Stimulated activated CD8-positive, alpha-beta memory T cell treated with anti-CD3 and anti-CD28 coated beads, Interleukin-12 subunit alpha, Interleukin-12 subunit beta, amount 100 ng/mL, for 1 hour (primary cell): ENCODE results near the gene MECP2.
"Not testable (repeated sequence)": the region's sequence is repeated elsewhere in the genome, so short reads cannot be mapped to it uniquely, and the experiment has no call there.

ENCODE experiments used
- DNase-seq: peaks from one replicate; pipeline ENCODE4 v3.0.0-alpha.2; 2020; ENCODE audit warnings: low read depth

Gene MECP2

DNA sequence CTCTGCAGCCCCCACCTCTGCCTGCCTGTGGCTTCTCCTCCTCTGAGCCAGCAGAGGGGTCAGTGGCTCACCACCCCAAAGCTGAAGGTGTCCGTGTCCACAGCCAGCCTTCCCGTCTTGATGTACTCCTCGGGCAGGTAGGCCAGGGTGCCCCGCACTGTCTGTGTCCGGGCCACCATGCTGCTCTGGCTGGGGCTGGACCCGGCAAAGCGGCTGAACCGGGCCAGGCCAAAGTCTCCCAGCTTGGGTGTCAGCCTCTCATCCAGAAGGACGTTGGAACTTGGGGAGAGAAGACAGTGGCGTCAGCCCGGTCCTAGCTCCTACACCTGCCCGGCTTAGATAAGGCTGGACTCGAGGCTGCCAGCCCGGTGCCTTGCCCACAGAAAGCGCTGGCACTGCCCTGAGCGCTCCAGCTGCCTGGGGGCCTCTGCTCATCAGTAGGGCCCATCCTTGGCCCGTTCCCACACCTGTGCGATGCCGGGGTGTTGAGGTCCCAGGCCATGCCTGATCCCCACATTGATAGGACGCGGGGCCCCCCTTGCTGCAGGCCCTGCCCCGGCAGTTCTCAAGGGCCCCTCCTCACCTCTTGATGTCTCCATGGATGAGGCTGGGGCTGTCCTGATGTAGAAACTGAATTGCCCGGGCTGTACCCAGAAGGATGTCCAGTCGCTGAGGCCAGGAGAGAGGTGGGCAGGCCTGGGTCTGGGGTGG, 81.0 kb downstream of the MECP2 start:
- DNase-seq: no peak

DNA sequence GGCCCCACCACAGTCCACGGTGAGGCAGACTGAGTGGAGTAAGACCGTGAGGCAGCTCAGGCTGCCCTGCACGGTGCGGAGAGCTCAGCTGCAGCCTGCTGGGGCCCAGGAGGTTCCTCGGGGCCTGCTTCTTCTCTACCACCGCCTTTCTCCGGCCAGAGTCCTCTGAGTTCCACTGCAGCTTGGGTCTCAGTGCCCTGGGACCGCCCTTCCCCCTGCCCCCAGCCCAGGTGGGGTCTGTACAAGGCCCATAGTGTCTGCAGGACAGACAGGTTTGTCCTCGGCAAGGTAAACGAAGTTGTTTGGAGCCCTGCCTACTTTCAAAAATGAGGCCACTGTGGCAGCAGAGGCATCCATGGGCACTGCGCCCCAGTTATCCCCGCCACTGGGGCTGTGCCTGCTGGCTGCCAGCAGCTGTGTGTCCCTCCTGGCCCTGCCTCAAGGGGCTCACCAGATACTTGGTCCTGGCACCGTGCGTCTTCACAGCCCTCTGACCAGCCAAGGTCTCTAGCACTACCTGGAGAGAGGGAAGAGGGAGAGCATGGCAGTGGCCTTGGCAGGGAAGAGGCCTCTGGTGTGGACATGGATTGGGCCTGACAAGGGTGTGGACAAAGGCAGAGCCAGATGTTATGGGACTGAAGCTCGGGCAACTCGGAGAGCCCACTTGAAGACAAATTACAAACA, 81.8 kb downstream of the MECP2 start:
- DNase-seq: no peak

DNA sequence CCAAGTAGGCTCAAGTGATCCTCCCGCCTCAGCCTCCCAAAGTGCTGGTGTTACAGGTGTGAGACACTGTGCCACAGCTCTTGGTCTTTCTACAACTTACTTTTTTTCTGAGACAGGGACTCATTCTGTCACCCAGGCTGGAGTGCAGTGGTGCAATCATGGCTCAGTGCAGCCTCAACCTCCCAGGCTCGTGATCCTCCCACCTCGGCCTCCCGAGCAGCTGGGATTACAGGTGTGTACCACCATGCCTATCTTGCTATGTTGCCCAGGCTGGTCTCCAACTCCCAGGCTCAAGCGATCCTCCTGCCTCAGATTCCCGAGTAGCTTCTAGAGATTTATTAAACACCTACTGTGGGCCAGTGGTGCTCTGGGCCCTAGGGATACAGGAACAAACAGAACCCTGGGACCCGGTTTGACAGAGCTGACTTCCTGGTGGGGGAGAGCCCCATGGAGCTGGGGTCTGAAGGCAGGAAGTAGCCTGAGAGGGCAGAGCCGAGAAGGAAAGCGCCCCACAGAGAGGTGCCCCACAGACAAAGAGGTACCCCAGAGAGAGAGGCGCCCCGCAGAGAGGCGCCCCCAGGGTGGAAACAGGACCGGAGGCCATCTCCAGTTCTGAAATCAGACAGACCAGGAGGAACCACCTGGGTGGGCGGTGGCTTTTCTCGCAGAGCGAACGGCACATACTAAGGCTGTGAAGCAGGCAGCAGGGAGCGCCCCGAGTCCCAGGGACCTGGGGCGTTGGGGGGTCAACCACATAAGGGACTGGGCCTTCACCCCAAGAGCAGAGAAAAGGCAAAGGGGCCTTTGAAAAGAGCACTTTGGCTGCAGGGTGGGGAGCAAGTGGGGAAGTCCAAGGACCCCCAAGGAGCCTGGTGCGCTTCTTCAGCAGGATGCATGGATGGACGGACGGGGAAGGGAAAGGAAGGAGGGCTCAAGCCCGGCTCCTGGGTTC, 82.8 kb downstream of the MECP2 start:
- no peak for DNase-seq

DNA sequence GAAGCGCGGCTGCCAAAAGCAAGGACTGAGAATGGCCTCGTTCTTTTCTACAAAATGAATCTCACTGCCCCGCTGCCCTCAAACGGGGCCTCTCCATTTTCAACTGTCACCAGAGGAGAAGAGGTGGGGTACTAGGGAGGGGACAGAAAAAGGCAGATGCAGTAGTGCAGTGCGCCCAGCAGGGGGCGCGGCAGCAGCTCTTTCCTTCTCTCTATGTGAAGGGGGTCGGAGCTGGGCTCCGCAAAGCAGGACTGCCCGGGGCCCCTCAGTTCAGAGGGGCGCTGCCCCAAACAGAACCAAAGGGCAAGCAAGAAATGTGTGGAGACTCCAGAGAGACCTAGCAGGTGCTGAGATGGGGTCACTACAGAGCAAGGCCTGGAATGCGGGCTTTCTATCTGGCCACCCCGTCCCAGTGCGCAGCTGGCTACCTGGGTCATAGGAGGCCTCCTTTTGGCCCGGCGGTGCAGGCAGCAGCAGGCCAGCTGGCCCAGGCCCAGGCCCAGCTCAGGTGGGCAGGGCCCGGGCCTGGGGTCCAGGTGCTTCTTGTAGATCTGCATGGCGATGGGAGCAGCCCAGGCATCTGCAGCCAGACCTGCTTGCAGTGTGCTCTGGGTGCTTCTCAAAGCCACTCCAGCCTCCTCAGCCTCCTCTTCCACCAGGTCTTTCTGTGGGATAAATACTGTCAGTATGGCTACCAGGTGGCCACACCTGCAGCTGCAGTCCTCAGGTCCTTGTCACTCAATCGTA, 83.7 kb downstream of the MECP2 start:
- peak; percentile 25 for DNase-seq

DNA sequence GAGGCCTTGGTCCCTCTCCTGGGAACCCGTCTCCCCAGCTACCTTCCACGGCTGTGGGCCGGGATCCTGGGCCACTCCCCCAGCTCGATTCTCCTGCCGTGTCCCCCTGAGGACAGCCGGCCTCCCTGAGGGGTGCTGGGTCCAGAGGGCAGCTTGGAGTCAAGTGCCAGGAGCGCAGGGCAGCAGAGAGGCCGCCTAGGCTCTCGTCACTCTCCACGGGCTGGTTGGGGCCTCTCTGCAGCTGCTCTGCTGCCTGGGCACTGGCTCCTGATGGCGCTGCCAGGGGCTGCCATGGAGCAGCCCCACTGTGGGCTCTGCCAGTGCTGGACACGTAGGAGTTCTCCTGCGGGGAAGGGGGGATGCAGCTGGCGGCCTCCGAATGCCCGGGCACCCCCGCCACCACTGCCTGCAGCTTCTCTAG, 84.5 kb downstream of the MECP2 start:
- no peak for DNase-seq

DNA sequence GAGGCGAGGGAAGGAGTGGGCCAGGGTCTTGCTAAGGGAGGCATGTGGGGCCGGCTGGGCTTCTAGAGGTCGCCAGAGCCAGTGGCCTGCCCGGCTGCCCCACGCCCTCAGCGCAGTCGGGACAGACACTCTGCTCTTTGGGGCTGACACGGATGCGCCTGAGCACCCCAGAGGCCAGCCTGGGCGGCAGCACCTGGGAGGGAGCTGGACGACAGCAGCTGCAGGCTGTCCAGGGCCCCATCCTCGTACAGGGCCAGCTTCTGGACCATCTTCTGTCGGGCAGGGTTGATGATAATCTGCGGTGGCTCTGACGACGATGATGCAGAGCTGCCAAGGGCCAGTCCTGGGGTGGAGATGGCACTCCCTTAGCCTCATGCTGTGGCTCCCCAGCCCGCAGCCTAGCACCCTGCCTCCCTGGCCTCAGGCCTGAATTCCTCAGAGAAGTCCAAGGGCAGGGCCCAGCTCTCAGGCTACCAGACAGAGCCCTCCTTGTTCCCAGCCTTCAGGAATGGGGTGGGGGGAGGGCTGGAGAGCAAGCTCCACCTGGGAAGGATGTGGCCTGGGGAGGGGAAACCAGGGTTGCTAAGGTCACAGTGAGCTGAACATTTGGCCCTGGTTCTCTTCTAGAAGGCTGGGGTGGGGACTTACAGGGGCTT, 85.1 kb downstream of the MECP2 start:
- DNase-seq: no peak

DNA sequence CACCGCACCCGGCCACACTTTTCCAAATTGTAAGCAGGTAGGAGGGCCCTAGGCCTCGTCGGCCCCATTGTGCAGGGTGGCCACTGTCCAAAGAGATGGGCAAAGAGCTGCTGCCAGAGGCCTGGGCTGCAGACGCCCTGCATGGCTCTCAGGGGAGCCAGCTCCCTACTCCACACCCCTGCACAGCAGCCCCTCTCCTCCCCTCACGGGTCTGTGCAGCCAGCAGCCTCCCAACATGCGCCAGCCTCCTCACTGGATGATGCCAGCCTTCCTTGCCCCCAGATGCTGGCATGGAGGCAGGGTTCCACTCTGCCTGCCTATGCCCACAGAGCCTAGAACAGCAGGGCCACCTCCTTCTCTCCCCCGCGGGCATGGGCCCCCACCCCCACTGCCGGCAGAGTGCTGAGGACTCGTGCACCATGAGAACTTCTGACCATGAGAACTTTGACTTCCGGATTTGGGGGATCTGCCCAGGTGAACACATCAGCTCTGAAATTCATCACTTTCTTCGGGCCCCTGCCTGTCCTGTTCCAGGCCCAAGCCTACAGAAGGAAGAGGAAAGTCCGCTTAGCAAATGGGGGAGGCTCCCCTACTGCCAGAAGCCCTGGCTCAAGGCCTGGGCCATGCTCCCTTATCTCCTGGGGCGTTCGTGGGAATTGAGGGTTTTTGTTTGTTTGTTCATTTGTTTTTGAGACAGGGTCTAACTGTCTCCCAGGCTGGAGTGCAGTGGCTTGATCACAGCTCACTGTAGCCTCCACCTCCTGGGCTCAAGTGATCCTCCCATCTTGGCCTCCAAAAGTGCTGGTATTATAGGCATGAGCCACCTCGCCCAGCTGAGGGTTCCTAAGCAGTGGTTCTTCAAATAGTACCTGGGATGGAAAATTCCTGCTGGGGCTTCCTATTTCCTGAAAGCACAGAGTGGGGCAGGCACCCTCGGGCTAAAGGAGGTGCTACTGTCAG, 85.9 kb downstream of the MECP2 start:
- DNase-seq: no peak

DNA sequence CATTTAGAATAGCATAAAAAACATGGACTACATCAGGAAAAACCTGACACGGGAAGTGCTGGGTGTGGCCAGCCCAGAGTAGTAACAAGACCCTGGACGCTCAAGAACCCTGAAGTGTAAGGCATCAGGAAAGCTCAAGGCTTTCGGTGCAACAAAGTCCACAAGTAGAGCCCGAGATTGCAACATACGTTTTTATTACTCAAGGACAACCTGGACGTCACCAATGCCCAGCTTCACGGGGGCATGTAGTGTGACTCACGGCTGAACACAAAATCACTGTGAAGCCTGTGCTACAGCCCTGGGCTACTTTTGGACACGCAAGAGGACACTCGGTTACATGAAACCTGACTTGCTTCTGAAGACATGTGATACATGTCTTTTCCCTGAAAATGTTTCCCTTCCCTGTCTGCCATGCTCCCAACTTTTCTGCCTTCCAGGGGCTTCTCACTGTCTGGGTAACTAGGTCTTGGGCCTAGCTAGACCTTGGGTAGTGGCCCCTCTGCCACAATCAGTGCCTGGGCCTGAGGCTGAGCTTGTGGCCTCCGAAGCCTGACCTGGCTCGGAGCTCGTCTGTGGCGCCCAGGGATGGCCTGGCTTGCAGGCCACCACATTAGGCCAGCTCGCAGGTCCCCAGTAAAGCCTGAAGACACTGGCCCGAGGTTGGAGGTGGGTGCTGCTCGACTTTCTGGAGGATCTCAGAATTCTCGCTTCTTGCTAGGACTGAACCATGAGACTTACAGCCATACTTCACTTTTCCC, 87.0 kb downstream of the MECP2 start:
- no peak for DNase-seq

DNA sequence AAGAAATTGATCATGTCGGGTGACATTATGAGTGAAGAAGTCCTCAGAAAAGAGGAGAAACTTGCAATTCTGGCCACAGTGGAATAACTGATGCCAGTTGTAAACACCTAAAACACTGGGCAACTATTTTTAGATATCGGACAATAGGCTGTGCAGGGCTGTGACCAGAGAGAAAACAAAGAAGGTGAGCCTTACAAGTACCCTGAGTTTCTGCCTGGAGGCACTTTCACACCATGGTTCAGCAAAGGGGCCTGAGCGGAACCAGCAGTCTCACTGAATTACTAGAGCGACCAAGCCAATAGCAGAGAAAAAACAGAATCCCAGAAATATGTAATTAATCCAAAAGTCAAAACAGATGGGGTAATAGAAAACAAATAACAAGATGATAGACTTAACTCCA, 89.0 kb downstream of the MECP2 start:
- no peak for DNase-seq

DNA sequence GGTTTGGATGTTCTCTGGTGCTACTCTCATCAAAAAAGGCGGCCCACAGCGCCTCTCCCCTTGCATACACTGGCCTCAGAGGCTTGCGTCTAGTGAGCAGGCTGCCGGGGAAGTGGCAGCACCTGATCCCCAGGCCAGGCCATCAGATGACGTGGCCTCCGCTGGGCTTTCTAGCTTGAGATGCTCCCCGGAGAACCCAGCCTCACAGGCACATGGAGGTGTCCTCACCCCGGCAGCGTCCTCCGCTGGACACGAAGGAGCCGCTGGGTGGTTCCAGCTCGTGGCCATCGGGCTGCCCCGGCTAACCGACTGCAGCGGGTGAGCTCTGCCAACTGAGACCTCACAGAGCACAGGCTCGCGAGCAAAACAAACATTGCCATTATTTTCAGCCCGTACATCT, 90.6 kb downstream of the MECP2 start:
- no peak for DNase-seq

DNA sequence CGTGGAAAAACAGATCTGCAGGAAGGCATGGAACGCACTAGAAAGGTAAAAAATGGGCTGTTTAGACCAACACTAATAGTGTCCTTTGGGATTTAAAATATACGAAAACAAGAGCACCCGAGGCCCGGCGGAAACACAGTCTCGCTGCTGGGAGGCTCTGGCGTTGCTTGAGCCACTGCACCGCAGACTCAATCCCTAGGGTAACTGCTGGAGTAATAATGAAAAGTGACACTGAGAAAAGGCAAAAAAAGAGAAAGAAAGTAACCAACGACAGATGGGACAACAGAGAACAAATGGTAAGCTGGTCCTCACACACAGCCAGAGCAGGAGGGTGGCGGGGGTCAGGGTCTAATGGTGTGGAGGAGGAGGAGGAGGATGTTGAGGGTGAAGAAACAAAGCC, 93.2 kb downstream of the MECP2 start:
- no peak for DNase-seq

DNA sequence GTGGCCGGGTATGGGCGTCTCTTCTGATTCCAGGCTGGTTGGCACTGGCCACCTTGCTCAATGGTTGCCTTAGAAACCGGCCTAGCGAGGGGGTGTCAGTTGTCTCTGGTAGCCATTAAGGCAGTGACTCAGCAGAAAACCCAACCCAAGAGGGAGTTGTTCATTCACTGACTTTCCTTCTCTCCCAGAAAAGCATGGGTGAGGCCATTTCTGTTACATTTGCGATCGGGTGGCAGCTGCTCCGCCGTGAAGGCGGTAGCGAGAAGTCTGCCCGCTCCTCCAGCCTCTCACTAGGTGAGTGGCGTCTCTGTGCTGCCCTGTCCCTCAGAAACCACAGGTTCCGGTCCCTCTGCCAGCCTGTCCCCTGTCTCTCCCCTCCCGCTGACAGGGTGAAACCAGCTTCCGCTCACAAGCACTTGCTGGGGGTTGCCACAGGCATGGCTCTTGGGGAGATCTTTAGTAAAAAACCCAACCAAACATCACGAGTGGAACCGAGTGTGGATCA, 95.2 kb downstream of the MECP2 start:
- no peak for DNase-seq

DNA sequence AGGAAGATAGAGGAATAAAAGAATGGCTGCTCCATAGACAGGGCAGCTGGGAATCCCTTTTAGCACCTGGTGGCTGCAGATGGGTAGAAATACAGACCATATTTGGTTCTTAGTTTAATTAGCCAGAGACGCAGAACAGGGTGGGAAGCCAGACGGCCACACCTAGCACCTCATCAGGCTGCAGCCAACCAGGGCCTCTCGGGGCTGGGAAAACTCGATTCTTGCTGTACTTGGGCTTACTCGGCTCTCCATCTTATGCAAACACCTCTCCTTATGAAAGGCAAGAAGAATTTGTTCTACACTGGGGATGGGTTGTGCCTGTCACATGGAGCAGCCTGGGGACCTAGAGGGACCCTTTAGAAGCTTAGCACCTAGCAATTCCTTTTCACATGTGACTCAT, 97.5 kb downstream of the MECP2 start:
- no peak for DNase-seq

DNA sequence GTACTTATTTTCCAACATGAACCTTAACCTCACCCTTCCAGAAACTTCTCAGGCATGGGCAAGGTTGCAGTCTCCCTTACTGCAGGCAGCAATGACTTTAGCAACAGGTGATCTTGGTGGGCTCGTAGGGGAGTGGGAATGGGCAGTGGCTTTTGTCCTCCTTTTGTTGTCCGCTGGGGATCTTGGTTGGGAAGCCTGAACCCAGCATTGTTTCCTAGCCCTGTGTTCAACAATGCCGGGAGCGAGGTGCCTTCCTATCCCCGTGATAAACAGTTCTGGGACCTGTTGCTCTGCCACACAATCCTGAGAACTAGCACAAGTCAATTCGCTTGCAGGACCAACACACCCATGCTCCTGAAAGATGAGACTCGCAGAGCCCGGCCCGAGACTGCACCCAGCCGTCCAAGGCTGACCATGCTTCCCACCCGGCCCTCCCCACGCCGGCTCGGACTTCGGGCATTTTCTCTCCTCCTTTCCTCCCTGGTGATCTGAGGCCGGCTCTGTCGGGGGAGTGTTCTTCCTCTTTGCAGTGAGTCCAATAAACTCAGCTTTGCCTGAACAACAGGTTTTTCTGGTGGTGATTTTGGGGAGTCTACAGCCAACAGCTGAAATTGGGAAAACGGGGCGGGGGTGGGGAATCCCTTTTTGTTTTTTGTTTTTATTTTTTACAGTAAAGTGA, 98.0 kb downstream of the MECP2 start:
- no peak for DNase-seq

DNA sequence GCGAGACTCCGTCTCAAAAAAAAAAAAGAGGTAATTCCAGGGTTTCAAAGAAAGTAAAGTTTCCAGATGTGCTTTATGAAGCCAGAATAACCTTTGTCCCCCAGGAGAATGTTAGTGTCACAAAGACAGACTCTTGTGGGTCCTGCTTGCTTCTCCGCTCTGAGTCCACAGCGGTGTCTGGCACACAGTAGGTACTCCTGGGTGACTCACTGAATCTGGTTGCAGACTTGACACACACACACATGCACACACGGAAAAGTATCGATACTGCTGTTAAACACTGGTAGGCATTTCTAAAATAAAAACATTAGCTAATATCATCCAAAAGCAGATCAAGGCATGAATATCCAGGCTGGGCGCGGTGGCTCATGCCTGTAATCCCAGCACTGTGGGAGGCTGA, 102.0 kb downstream of the MECP2 start:
- no peak for DNase-seq

DNA sequence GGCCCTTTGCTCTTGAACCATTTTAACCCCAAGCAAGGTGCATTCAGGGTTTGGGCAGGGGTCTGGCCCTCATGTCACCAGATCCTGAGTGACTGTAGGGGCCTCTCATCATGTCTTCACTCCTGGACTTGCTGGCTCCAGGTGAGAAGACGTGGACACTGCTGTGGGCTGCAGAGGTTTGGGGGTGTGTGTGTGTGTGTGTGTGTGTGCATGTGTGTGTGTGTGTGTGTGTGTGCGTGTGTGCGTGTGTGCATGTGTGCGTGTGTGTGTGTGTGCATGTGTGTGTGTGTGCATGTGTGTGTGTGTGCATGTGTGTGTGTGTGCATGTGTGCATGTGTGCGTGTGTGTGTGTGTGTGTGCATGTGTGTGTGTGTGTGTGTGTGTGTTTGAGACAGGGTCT, 103.1 kb downstream of the MECP2 start:
- DNase-seq: not testable (repeated sequence)

DNA sequence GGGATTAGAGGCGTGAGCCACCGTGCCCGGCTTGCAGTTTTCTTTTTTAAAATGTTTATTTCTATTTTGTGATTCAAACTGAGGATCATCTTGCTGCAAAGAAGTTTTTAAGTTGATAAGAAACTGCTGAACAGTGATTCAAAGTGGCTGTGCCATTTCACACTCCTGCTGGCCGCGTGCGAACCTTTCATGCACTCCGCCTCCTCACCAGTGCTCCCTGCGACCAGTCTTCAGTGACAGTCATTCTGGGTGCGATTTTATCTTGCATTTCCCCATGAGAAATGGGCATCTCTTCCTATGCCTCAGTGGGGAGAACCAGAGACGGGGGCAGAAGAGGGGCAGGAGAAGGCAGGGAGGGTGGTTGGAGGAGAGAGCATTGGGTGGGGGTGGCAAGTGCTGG, 103.5 kb downstream of the MECP2 start:
- no peak for DNase-seq

DNA sequence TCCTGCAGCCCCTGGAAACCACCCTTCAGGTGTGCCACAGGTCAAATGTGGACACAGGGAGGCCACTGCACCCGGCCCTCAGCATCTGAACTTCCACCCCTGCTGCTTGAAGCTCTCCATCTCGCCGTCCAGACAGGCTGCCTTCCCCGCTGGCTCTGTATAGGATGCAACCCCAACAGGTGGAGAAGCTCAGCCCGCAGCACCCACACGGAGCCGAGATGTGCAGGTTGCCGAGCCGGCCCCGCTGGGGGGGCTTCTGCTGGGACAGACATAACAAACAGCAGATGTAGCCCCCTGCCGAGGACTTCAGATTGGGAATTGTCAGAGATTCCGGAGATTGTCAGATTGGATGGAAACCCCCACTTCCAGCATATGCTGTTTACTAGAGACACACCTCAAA, 104.4 kb downstream of the MECP2 start:
- DNase-seq: no peak

DNA sequence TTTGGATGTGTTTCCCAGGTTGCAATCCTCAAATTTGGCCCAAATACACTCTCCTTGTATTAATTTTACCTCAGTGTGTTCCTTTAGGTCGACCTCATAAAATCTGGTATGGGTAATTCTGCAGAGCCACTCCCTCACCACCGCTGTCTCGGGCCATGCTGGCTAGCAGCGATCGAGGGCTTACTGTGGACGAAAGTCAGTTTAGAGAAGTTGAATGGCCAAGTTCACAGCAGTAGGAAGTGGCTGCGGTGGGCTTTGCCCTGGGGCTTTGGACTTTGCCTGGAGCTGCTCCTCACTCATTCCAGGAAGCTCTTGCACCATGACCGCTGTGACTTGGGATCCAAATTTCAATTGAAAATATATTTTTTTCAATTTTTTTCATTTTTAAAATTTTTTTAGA, 105.3 kb downstream of the MECP2 start:
- no peak for DNase-seq
